Bone marrow (tissue), 2 donors: ENCODE measurements around the gene RPS8.
"Not testable (repeated sequence)": the region's sequence is repeated elsewhere in the genome, so short reads cannot be mapped to it uniquely, and the experiment has no call there.

ENCODE experiments used
- DNase-seq, 2 donors: peaks; one replicate each; lab custom pipeline; 2025; lab: John Stamatoyannopoulos, UW

RPS8 gene

DNA sequence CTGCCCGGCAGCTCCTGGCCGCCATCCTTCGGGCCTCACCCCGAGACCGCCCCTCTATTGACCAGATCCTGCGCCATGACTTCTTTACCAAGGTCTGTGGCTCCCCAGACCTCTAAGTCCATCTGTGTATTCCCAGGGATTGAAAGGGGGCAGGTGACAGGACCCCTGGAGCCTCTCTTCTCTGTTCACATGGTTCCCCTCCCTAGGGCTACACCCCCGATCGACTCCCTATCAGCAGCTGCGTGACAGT lies 27.6 kb downstream of the RPS8 start:
- no peak for DNase-seq

DNA sequence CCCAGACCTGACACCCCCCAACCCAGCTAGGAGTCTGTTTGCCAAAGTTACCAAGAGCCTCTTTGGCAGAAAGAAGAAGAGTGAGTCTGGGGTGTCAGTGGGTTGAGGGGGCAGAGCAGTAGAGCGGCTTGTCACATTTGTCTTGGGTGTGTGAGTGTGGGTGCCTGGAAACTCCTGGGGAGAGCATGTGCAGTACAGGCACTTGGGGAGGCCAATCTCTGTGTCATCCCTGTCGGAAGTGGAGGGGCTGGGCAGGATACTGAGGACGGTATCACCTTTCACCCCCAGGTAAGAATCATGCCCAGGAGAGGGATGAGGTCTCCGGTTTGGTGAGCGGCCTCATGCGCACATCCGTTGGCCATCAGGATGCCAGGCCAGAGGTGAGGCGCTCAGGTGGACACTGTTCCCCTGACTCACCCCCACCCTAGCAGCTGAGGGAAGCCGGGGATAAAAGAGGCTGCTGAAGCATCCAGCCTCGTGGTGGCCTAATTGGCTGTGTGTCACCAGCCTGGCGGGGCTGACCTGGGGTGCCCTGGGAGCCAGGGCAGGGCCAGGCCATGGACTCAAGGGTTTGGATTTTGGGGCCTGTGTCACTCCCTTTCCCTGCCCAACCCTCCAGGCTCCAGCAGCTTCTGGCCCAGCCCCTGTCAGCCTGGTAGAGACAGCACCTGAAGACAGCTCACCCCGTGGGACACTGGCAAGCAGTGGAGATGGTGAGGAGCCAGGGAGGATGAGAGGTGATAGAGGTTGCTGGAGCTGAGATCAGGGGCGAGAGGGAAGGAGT lies 28.2 kb downstream of the RPS8 start:
- no peak for DNase-seq

DNA sequence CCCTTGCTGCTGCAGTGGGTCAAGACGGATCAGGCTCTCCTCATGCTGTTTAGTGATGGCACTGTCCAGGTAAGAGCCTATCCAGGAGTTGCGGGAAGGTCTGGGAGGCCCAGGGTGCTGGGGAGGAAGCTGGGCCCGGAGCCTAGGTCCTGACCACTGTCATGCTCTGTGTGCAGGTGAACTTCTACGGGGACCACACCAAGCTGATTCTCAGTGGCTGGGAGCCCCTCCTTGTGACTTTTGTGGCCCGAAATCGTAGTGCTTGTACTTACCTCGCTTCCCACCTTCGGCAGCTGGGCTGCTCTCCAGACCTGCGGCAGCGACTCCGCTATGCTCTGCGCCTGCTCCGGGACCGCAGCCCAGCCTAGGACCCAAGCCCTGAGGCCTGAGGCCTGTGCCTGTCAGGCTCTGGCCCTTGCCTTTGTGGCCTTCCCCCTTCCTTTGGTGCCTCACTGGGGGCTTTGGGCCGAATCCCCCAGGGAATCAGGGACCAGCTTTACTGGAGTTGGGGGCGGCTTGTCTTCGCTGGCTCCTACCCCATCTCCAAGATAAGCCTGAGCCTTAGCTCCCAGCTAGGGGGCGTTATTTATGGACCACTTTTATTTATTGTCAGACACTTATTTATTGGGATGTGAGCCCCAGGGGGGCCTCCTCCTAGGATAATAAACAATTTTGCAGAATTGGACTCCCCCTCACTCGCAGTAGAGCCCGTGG lies 30.1 kb downstream of the RPS8 start:
- DNase-seq: no peak

DNA sequence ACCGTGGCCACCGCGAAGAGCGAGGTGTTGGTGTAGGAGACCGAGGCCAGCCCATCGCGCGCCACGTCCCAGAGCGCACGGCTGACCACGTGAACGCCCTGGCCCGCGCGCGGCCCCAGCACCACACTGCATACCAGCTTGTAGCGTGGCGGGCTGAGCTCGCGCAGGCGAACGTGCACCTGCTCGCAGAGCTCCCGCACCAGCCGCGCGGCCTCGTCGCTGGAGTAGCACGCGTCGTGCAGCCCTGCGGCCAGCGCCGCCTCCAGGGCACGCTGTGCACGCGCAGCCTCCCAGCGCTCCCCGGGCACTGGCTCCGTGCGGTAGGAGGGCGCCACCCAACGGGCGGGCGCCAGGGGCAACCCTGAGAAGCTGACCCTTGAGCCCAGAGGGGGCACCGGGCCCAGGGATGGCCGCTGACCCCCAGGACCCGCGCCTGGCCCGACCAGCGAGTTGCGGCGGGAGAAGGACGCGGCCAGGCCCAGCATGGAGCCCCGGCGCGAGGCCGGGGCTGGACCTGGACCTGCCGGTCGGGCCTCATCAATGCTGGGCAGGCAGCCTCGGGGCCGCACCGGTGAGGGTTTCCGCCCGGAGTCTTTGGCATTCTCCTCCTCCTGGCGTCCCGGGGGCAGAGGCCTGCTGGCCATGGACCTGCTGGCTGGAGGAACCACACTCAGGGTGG lies 30.8 kb downstream of the RPS8 start:
- no peak for DNase-seq

DNA sequence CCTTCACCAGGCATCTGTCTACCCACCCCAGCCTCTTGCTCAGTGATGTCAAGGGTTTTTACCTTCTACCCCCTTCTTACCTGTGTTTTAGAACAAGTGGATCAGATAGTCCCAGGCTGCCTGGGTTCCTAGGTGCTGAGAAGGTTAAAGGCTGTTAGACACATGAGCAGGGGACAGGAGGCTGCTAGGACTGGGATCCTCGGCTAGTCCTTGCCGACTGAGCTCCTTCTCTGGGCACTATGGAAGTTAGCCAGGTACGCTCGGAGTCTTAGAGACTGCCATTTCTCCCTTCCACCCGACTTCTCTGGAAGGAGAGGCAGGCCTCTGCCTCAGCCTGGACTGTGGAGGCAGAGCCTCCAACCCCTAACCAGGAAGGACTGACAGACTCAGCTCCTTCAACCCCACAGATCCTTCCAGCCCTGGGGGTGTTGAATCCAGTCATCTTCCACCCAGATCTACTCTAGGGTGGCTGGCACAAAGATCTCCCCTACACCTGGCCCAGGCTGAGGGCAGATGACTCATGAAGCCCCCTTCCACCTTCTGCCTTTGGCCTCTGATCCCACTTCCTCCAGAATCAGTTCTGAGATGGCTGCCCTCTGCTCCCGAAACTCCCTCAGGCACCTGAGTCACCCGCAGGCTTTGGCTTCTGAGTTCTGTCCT lies 31.5 kb downstream of the RPS8 start, which contains the start of gene DYNLT4:
Gene DYNLT4, minus strand, starts transcription at position 648 of the 660 bp plus-strand sequence. CDS start 683 bp downstream, outside the sequence.
- no peak for DNase-seq

DNA sequence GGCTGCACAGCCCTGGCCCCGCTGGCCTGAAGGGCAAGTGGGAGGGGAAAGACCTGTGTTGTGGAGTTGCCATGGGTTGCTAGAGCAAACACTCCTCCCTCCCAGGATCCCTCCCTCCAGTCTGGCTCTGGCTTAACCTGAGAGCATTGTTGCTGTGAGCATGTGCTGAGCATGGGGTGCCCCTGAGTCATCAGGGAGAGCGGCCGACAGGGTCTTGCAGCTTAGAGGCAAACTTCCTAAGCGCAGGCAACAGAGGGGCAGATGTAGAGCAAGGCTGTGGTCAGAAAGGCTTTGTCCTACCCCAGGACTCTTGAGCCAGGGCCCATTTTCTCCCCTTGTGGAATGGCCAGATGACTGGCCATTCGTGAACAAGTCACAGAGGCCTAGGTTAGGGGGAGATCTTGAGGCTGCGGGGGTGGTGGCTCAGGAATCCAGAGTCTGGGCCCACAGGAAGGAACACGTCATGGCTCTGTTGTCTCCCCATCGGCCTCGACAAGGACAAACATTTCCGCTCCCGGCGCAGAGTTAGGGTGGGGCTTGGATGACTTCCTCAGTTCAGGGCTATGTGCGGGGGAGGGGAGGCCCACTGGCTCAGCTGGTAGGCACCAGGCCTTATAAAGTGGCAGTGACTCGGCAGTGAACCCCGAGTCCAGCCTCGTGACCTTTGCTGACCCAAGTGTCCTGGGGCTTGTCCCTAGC lies 32.2 kb downstream of the RPS8 start:
- DNase-seq: peak; percentile 98 to 100

DNA sequence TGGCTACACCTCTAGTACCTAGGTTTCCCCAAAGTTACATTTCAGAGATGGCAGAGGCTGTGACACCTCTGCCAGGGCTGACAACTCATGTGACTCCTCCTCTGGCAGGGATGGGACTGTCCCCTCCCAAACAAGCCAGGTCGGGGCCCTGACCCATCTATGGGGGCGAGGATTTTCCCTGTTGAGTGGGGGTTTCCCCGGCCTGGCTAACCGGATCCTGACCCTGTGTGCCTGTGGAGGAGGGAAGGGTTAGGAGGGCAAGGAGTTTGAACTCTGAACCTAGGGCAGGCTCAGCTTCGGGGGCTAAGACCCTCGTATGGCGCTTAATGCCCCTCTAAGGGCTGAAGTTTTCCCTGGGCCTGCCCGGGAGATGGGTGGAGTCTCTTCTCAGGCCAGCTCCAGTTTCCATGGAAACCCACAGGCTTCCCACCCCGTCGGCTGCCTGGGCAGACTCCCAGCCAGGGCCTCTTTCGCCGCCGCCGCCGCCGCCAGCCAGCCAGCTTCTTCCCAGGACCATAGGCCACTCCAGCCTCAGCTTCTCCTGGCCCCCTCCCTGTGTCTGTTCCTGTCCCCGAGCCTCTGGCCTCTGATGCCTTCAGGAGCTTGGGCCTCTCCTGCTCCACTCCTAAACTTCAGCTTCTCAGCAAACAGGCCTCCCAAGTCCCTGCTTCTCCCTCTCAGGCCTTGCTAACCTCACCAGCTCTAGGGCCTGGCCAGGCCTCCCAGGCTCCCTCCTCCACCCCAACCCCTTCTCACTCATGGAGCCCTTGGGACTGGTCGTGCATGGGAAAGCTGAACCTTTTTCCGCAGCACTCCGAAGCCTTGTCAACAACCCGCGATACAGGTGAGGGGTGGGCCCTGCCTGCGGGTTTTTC lies 33.0 kb downstream of the RPS8 start, which contains the start of gene BTBD19:
Gene BTBD19, plus strand, starts transcription at position 461 of the 875 bp plus-strand sequence. Its CDS starts 298 bp downstream, at position 759.
- DNase-seq: peak in 1 of 2 donors; percentile 61

DNA sequence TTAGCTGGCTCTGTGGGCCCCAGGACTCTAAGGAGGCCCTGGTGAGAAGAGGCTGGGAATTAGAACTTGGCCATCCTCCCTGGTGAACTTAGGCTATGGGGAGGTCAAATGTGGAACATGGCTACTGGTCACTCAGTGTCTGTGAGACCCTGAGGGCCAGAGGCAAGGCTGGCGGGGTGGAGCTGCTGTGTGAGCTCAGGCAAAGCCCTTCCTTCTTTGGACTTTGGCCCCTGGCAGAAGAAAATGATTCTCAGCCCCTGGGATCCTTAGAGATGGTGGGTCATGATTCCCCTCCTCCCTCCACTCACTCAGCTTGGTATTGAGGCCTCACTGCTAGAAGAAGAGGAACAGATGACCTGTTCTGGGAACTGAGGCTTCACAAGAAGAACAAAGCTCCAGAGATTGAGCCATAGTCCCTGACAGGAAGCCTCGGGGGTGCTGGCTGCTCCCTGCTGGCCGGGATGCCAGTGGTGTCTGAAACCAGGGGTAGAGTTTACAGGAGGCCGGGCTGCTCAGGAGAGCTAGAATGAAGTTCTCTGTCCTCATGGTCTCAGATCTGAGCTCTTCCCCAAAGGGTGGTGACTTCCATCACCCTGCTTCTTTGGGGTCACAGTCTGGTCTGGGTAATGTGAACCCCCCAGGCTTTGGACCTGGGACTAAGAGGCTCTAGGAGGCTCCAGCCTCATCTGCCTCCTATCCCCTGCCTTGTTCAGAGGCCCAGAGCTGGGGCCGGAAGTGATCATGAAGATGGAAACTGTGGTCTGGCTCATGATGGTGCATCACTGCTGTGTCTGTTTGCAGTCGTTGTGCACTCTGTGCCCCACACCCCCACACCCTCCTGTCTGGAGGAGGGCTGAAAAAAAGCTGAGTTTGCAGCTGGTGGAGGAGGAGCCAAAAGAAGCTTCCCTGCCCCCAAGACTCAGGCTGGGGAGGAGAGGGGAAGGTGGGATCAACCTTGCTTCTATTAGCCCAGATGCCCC lies 33.9 kb downstream of the RPS8 start:
- peak; percentile 48 to 86 for DNase-seq

DNA sequence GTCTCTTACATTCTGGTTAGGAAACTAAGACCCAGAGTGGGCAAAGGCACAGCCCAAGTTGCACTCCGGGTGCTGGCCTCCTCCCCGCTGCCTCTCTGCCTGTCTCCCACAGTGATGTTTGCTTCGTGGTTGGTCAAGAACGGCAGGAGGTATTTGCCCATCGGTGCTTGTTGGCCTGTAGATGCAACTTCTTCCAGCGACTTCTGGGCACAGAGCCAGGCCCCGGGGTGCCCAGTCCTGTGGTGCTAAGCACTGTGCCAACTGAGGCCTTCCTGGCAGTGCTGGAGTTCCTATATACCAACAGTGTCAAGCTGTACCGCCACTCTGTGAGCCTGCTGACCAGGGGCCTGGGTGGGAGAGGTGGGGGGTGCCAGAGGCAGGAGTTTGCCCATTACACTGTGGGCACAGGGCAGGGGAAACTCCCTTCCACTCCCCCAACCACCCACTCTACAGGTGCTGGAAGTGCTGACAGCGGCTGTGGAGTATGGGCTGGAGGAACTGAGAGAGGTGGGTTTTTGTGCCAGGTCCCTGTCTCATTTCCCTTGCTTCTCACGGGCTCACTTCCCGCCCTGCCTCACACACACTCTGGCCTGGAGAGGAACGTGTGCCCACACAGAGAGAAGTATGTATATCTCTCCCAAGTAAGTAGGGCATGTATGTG lies 34.9 kb downstream of the RPS8 start:
- no peak for DNase-seq

DNA sequence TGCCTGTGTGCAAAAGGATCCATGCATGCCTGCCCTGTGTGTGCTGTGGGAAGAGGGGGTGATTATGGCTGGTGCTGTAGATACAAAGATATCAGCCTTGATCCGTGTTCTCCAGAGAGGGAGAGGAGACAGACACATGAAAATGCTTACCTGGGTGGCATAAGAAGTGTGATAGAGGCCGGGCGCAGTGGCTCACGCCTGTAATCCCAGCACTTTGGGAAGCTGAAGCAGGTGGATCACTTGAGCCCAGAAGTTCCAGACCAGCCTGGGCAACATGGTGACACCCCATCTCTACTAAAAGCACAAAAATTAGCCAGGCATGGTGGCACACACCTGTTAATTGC lies 35.4 kb downstream of the RPS8 start:
- DNase-seq: not testable (repeated sequence)

DNA sequence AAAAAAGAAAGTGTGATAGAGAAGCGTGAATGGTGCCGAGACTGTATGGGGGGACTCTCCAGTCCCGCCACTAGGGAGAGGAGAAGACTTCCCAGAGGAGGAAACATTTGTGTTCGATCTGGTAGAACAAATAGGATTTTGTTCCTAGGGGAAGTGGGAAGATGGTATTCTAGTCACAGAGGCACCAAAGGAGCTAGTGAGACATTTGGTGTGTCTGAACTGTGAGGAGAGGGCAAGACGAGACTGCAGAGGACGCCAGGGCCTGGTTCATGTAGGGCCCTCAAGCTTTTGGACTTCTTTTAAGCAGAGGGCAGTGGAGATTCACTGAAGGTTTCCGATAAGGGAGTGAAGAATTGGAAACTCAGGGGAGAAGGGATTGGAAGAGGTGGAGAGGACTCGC lies 35.9 kb downstream of the RPS8 start:
- no peak for DNase-seq

DNA sequence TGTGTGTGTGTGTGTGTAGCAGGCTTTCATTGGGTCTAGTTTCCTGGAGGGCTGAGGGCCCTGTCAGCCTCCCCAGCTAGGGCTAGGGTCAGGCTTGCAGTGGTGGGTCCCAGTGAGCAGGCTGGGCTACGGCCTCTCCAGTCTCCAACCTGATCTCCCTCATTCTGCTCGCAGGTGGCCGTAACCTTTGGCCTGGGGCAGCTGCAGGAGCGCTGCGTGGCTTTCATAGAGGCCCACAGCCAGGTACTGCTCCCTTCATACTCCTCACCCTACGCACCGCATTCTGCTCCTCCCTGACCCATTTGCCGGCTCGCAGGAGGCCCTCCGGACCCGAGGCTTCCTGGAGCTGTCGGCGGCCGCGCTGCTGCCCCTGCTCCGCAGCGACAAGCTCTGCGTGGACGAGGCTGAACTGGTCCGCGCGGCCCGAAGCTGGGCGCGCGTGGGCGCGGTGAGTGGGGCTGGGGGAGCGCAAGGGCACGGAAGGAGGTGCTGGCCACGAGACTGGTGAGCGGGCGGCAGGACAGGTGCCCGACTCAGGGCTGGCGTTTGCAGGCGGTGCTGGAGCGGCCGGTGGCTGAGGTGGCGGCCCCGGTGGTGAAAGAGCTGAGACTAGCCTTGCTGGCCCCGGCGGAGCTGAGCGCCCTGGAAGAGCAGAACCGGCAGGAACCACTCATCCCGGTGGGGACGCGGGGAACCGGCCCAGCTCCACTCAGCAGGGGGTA lies 37.6 kb downstream of the RPS8 start:
- DNase-seq: no peak

DNA sequence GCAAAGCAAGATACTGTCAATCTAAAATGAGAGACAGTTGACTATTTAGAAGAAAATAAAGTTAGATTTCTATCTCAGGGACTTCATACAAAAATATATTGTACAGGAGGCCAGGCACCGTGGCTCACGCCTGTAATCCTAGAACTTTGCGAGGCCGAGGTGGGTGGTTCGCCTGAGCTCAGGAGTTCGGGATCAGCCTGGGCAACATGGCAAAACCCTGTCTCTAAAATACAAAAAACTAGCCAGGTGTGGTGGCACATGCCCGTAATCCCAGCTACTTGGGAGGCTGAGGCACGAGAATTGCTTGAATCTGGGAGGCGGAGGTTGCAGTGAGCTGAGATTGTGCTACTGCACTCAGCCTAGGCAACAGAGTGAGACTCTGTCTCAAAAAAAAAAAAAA lies 40.6 kb downstream of the RPS8 start:
- not testable (repeated sequence) for DNase-seq

DNA sequence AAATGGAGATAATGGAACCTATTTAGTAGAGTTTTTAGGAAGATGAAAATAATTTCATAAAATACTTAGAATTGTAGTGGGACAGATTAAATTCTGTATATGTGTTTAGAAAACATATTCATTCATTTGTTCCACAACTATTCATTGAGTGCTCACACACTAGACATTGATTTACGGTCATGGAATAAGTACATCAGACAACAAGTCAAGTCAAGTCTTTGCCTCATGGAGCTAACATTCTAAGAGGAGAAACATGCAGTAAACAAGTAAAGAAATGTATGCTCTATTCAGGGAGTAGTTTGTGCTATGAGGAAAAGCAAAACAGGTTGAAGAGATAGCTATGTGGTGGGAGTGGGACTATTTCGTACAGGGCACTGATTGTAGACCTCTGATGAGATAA lies 42.0 kb downstream of the RPS8 start:
- no peak for DNase-seq

DNA sequence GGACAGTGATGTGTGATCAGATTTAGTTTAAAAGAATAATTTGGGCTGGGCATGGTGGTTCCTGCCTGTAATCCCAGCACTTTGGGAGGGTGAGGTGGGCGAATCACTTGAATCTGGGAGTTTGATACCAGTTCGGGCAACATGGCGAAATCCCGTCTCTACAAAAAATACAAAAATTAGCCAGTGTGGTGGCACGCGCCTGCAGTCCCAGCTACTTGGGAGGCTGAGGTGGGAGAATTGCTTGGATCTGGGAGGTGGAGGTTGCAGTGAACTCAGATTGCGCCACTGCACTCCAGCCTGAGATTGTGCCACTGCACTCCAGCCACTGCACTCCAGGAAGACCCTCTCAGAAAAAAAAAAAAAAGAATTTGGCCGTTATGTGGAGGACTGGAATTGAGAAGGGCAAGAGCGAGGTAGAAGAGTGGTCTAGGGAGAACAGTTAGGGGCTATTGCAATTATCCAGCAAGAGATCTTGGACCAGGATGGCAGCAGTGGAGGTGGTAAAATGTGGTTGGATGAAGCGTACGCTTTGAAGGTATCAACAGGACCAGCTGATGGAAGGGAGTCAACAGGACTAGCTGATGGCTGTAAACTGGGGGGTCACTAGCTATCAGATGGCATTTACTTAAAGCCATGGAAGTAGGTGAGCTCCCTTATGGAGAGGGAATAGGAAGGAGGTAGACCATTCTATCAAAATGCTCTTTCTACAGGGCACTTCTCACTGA lies 42.6 kb downstream of the RPS8 start:
- no peak for DNase-seq

DNA sequence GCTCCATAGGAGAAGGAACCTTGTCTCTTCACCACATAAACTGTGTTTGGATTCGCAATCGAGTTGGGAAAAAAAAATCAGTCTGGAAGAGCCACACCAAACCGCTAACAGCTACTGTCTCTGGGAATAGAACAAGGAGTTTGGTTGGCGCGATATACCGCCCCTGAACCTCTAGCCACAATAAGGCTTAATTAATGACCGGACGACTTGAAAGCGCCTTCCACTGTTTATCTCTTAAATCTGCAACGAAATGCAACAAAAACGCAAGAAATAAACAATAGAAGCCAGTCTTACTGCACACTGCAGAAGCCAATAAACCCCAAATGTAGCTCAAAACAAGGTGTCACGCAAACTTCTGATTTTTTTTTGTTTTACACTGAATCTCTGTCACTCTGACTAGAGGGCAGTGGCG lies 43.9 kb downstream of the RPS8 start:
- no peak for DNase-seq

DNA sequence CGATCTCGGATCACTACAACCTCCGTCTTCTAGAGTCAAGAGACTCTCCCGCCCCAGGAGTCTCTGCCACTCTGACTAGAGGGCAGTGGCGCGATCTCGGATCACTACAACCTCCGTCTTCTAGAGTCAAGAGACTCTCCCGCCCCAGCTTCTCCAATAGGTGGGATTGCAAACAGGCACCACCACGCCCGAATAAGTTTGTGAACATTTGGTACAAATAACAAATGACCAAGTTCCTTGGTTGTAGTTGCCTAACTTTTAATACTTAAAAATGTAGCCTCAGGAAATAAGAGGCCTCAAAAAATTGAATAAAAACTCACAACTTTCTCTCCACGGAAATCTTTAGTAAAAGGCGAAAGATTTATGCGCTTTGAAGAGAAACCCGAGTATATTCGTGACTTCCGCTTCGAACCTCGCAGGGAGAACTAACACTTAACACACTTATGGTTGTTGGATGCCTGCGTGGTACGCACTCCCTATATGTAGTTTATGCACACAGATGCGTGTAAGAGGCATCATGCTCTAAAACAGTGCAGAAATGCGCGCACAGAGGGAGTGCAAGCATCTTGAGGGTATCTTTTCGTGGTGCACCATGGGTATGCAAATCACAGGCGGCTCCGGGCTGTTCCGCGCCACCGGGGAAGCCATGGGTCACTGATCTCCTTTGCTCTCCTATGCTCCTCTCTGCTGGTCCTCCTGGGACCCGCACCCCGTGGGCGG lies 44.4 kb downstream of the RPS8 start:
- DNase-seq: peak; percentile 86 to 90
